GM19372 (cell line): ENCODE results near the gene DNAH10.

Experiments
- ATAC-seq: cut with Tn5 transposase; IDR thresholded peaks from one replicate; pipeline ENCODE4 v1.9.1; 2021; ENCODE audit warnings: mild to moderate bottlenecking, low read depth, moderate library complexity; ENCODE audit not compliant: unreplicated experiment

The DNAH10 gene

DNA sequence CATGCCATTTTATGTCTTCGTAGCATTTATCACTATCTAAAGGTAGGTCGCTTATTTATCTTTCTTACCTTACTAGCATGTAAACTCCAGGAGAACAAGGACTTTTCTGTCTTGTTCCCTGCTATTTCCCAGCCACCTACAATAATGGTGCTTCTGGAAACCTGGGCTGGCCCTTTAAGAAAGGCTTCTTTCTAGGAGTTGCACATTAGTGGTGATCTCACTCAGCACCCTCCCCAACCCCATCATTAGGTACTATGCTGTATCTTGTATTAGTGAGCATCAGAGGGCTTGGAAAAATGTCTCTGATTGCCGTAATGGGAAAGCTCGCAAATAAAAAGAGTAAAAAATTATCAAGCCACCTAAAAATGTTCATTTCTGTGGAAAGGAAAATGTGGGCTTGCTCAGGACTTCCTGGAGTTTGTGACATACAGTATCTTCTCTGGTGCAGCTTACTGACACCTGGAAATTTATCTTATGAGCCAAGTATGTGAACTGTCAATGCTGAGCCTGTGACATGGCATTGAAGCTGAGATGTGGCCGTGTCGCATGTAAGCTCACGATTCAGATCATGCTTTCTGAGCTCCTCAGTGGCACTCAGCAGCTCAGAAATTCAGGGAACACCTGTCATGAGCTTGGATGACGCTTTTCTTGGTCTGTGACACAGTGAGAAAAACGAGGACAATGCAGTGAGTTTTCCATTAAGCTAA, 198.1 kb downstream of the DNAH10 start:
- no peak for ATAC-seq

GRCh38 chr12:123960856-123961255, 198.8 kb downstream of the DNAH10 start:
- ATAC-seq, result no peak

- ATAC-seq, result no peak
These were observed 199.7 kb downstream of the DNAH10 start for GRCh38 chr12:123961585-123962345.

DNA sequence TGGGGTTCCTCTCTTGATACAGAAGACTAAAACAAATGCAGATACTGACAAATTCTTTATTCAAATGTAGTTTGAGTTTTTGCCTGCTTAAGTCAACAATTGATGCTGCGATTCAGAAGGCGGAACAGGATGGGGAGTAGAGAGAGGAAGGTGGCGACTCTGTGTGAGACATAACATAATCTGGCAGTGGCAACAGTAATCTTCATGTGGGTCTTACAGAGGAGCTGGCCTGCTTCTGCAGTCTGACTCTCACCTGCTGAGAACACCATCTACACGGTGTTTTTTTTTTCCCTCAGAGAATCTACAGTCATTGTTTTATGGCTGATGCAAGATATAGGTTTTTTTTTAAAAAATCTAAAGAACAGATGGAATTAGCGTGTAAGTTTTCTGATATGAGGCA, 200.4 kb downstream of the DNAH10 start:
- ATAC-seq, result no peak

DNA sequence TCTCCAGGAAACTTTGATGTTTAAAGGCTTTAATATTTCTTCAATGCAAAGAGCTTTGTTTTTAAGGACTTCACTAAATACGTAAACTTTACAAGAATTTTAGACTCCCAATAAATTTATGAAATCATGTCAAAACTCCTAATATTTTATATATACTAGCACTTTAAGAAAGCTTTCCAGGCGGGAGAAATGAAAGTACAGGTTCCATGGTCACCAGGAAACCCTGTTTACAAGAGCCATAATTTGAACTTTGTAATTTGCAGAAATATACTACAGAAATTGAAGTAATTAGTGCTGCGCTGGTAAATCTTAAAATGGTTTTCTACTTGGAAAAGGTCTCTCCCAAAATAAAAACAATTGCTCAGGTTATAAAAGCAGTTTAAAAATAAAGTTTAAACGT, 201.7 kb downstream of the DNAH10 start:
- no peak for ATAC-seq

- ATAC-seq, result no peak
These were observed 203.3 kb downstream of the DNAH10 start for GRCh38 chr12:123965382-123965781.

GRCh38 chr12:123966596-123966995, 204.5 kb downstream of the DNAH10 start:
- no peak for ATAC-seq

GRCh38 chr12:123967121-123967586, 205.1 kb downstream of the DNAH10 start:
- no peak for ATAC-seq

DNA sequence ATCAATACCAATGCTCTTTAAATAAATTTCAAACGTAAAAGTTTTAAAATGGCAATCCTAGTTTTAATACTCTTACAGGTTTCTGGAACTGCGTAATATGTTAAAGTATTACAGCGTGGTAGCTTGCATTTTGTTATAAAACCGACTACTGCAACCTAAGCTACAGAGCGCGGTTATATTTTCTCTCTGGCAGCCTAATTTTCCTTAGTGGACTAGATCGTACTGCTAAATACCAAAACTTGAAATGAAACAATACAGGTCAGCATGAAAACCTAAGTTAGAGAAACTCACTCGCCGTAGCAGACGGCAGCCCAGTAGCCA, 209.3 kb downstream of the DNAH10 start:
- no peak for ATAC-seq

GRCh38 chr12:123971770-123972456, 209.8 kb downstream of the DNAH10 start:
- peak; percentile 1 for ATAC-seq

GRCh38 chr12:123972457-123973401, 210.6 kb downstream of the DNAH10 start, which contains the start of the genes CCDC92 and ZNF664:
Gene CCDC92, minus strand, starts transcription at chr12:123972831. Its CDS starts 28,526 bp downstream, at chr12:123944305.
Gene ZNF664, plus strand, starts transcription at chr12:123973215. Its CDS starts 38,930 bp downstream, at chr12:124012145.
- ATAC-seq, result peak; percentile 80

DNA sequence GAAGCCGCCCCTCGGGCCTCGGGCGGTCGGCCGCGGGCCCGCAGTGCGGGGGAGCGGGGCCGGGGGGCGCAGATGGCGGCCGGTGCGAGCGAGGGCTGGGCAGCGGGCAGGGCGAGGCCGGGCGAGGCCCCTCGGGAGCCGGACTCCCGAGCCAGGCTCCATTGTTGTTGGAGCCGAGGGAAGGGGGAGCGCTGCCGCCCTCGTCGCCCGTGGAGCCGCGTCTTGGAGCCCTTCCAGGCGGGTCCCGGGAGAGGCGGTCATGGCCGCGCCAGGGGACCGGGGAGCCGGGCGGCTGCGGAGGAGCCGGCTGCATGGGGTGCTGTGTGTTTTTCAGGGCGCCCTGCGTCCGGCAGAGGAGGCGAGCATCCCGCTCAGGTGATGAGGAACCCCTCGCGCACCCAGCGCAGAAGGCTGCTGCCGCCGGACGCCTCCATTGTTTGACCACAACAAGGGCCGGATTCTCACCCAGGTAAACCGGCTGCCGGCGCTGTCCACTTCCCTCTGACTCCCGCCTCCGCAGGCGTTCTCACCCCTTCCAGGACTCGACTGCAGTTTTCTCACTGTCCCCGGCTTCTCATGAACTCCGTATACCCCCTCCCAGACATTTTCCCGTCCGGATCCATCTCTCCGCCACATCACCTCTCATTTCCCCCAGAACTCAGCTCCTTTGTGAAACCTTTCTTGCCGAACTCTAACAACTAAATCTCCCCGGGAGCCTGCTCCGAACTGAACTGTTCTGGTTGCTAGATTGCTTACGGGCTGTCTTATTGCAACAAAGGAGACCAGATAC, 211.6 kb downstream of the DNAH10 start:
- no peak for ATAC-seq

DNA sequence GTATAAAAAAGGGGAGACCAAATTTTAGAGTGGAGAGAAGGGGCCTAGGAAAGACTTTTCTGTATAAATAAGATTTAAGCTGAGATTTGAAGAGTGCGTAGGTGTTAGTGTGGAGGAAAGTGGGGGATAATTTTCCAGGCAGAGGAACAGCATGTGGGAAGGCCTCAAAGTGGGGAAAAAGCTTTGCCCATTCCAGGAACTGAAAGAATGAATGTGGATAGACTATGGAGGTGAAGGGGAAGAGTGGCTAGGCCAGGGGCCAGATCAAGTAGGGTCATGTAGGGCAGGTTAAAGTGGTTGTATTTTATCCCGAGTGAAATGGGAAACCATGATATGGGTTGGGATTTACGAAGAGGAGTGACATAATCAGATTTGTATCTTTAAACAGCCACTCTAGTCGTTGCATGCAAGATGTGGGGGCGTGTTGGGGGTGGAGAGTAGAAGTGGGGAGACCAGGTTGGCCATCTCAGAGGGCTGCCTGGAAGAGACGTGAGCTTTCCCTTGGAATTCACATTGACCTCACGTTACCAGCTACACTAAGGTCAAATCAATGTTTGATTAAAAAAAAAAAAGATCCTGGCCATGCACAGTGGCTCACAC, 214.2 kb downstream of the DNAH10 start:
- no peak for ATAC-seq

- ATAC-seq, result no peak
These were observed 217.5 kb downstream of the DNAH10 start for GRCh38 chr12:123979566-123979965.

DNA sequence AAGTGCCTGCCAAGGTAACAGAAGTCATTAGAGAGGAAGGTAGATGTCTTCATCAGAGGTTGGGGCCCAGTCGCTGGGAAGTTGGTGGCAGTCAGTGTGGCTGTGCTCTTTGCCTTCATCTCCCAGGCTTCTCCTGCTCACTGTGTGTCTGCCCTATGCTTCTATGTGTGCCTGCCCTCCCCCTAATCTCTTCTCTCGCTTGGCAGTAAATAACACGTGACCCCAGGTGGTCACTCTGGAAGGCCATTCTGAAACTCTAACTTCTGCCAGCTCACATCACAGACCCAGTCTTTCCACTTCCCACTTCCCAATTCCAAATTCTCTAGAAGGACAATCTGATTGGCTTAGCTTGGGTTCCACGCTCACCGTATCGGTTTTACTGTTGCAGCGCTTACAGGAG, 220.2 kb downstream of the DNAH10 start:
- no peak for ATAC-seq

DNA sequence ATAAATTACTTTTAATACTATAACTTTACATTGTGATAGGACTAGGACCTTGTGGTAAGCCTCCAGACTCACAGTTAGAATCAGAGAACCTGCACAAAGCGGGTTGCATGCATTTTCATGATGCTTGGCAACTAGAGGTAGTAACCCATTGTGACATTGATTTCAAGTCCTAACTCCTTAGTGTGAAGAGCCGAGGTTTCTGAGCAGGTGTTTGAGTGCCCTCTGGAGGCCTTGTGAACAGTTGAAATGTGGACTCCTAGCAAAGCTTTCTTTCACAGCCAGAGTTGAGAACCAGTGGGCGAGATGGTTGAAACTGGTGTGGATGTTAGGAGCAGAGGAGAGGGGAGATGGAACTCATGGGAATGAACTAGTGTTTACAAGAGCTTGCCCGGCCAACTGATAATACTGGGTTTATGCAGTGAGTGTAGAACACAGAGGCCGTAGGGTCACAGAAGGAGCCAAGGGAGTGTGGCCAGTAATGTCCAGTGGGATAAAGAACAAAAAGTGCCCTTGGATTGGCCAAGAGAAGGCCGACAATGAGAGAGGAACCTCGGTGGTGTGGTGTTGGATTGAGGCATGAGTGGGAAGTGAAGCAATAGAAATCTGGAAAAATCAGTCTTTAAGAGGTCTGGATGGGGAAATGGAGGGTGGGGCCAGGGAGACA, 221.9 kb downstream of the DNAH10 start:
- no peak for ATAC-seq

DNA sequence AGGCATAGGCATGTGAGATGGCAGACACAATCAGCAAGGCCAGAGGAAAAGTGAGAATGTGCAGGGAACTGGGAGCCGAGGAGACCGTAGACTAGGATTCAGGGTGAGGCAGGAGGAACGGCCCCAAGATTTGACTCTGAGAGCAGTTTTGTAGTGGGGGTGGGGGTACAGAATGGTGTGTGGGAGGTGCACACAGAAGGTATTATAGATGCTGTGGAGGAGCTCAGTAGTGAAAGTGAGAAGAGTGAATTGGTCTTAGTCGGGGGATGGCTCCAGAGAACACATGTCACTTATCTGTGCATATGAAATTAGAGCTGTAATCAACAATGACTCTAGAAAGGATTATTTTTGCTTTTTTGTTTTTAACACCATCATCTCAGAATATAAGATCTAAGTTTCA, 222.8 kb downstream of the DNAH10 start:
- no peak for ATAC-seq
